Head of caudate nucleus (tissue), 42 donors: ENCODE data around the gene DUSP5.
"Not testable (repeated sequence)": the region's sequence is repeated elsewhere in the genome, so short reads cannot be mapped to it uniquely, and the experiment has no call there.

ENCODE experiments used
- DNase-seq, 42 donors: peaks; one replicate each; pipeline versions ENCODE4 v3.0.0 to v3.0.0-alpha.2; 2020 to 2021; ENCODE audit warnings: mixed read lengths in 7 of 42
- intact Hi-C: fragments of 100-400 bp; cut with DNase I; formaldehyde crosslinking; loops from one replicate; pipeline ENCODE4 v1.15.0; 2022

The DUSP5 gene, protein sequence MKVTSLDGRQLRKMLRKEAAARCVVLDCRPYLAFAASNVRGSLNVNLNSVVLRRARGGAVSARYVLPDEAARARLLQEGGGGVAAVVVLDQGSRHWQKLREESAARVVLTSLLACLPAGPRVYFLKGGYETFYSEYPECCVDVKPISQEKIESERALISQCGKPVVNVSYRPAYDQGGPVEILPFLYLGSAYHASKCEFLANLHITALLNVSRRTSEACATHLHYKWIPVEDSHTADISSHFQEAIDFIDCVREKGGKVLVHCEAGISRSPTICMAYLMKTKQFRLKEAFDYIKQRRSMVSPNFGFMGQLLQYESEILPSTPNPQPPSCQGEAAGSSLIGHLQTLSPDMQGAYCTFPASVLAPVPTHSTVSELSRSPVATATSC

DNA sequence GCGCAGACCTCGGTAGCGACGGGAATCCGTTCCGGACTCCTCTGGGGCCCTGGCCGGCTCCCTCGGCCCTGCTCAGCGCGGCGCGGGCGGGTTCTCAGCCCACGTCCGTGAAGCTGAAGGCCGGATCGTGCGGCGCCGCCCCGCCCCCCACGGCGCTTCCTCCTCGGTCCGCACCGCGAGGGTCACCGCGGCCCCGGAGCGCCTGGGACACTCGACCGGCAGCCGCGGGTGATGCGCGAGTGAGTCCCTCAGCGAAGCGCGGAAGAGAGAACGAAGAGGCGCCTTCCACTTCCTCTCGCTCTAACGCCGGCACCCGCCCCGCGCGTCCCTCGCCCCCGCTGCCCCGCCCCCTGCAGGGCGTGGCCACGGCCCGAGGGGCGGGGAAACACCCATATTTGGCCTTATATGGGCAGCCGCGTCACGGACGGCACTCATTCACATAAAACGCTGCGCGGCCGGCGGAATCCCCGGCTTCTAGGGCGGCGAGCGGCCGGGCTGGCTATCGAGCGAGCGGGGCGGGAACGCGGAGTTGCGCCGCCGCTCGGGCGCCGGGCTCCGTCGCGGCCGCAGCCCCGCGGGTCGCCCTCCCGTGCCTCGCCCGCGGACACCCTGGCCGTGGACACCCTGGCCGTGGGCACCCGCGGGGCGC is at the start of gene DUSP5:
DUSP5 (plus strand) TSS at position 470 of the 649 bp plus-strand sequence. CDS start 215 bp downstream, outside the sequence.
- intact Hi-C loops, result loop anchor here (5.0 kb wide), 1 partner anchor 135 kb away; no protein-coding TSS in a partner anchor
- peak; percentile 84 to 96 (median 92) for DNase-seq

- intact Hi-C loops, result no loop called here
- DNase-seq, result peak in 3 of 42 donors; percentile 2 to 13 (median 2)
Observed at GRCh38 chr10:110448682-110449418, 48.9 kb upstream of the DUSP5 start.

GRCh38 chr10:110455446-110455845 is 42.3 kb upstream of the DUSP5 start:
- intact Hi-C loops, result no loop called here

GRCh38 chr10:110456046-110456445 is 41.7 kb upstream of the DUSP5 start:
- DNase-seq, result peak in 1 of 42 donors; percentile 31
- intact Hi-C loops, result no loop called here

More at GRCh38 chr10:110455446-110455845, 42.3 kb upstream of the DUSP5 start:
- DNase-seq, result peak in 1 of 42 donors; percentile 4

DNA sequence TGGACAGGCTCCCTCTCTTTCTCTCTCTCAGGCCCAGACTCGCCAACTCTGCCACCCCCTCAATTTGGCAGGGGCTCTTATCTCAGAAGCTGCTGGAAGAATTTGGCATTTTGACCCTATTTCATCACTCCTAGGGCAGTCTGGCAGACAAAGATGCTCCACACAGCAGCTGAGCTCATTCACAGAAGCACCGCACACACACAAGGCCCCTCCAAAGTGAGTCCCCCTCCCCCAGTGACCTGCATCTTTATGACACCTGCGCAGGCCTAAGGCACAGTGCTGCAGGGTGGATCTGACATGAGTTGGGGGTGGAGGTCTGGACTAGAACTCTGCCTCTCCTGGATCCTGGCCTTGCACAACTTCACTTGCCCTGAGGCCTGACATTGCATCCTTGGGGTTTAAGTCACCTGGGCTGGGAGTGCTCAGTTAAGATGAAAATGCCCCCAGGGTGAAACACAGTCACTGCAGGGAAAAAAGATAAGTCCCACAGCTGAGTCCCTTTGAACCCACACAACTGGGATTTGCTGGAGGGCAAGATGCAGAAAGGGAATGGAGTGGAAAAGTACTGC is 41.1 kb upstream of the DUSP5 start:
- DNase-seq, result no peak
- intact Hi-C loops, result no loop called here

DNA sequence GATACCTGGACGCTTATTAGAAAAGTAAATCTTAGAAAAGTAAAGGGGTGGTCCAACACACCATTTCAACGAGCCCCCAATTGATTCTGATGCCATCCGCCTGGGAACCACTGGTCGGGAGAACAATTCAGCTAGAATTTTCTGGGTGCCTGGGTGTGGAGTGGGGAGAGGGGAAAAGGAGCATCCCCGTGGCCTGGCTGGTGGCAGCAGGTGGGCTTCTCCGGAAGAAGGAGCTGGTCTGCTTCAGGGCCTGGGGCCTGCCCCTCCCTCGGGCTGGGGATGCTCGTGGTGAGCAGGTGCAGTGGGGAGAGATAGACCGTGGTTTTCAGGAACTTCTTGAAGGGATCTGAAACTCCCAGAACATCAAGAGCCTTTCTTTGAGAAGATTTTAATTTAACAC is 39.9 kb upstream of the DUSP5 start:
- intact Hi-C loops, result no loop called here
- DNase-seq, result peak in 1 of 42 donors; percentile 17

GRCh38 chr10:110458266-110458920 is 39.3 kb upstream of the DUSP5 start:
- DNase-seq, result peak in 1 of 42 donors; percentile 18
- intact Hi-C loops, result no loop called here

DNA sequence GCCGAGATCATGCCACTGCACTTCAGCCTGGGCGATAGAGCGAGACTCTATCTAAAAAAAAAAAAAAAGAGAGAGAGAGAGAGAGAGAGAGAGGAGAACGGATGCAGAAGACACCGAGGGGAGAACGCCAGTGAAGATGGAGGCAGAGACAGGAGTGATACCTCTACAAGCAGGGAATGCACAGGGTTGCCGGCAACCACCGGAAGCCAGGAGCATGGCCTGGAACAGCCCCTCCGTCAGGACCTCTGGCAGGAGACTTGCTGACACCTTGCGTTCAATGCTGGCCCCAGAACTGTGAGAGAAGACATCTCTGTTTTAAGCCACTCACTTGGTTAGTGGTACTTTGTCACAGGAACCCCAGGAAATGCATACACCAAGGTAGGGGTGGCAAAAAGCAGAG is 38.1 kb upstream of the DUSP5 start:
- intact Hi-C loops, result no loop called here

GRCh38 chr10:110460111-110460809 is 37.4 kb upstream of the DUSP5 start:
- intact Hi-C loops, result no loop called here
- DNase-seq, result peak in 28 of 42 donors; percentile 10 to 69 (median 28)

More for the DNA sequence above, 38.1 kb upstream of the DUSP5 start:
- DNase-seq, result peak in 1 of 42 donors; percentile 16

DNA sequence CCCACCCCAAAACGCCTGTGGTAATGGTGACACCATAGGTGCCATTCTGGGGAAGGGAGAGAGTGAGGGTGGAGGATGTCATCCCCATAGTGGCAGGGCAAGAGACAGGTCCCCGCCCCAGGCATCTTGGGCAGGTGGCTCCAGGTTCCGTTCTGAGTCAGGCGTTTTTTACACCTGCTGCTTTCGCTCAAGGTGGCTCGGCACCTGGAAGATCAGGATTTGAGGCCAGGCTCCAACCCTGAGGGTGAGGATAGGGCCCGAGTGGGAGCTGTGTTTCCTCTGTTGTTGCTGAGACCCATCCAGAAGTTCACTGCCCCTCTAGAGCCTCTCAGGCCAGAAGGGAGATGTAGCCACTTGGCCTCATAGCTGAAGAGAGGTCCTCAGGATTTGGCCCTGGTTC is 36.6 kb upstream of the DUSP5 start:
- DNase-seq, result no peak
- intact Hi-C loops, result no loop called here

GRCh38 chr10:110461530-110461929 is 36.2 kb upstream of the DUSP5 start:
- intact Hi-C loops, result no loop called here

GRCh38 chr10:110462166-110463095 is 35.3 kb upstream of the DUSP5 start:
- peak in 2 of 42 donors; percentile 7 to 27 for DNase-seq
- intact Hi-C loops, result no loop called here

More at GRCh38 chr10:110461530-110461929, 36.2 kb upstream of the DUSP5 start:
- DNase-seq, result no peak

DNA sequence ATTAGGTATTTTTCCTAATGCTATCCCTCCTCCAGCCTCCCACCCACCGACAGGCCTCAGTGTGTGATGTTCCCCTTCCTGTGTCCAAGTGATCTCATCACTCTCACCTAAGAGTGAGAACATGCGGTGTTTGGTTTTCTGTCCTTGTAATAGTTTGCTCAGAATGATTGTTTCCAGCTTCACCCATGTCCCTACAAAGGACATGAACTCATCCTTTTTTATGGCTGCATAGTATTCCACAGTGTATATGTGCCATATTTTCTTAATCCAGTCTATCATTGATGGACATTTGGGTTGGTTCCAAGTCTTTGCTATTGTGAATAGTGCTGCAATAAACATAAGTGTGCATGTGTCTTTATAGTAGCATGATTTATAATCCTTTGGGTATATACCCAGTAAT is 29.4 kb upstream of the DUSP5 start:
- intact Hi-C loops, DNase-seq: not testable (repeated sequence)

DNA sequence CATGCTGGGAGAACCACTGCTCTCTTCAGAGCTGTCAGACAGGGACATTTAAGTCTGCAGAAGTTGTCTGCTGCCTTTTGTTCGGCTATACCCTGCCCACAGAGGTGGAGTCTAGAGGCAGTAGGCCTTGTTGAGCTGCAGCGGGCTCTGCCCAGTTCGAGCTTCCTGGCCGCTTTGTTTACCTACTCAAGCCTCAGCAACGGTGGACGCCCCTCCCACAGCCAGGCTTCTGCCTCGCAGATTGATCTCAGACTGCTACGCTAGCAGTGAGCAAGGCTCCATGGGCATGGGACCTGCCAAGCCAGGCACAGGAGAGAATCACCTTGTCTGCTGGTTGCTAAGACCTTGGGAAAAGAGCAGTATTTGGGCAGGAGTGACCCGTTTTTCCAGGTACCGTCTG is 27.2 kb upstream of the DUSP5 start:
- DNase-seq, intact Hi-C loops: not testable (repeated sequence)

DNA sequence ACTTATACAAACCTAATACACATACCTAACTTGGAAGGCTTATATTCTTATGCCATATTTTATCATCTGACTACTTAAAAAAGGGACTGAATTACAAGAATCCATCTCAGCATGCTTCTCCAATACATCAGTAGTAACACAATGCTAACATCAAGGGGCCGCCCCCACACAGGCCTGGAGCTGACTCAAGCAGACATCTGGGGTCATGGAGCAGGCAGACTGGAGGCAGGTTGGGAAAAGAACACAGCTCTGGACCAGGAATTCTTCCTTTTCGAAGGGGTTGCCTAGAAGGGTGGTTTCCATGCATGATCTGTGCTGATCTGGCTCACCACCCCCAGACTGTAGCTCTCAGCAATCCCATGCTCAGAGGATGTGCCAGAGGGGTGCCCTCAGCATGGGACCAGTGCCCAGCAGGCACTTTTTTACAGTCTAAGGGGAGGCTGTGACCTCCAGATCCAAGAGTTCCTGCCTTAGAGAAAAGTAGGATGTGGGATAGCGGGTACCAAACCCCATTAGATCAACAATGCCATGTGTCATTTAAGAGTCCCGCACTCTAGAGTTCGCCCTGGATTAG is 26.1 kb upstream of the DUSP5 start:
- peak in 31 of 42 donors; percentile 22 to 73 (median 47) for DNase-seq
- intact Hi-C loops, result no loop called here

- intact Hi-C loops, result no loop called here
Observed at GRCh38 chr10:110474017-110474416, 23.7 kb upstream of the DUSP5 start.

GRCh38 chr10:110474826-110475225 is 22.9 kb upstream of the DUSP5 start:
- no peak for DNase-seq
- intact Hi-C loops, result no loop called here

More at GRCh38 chr10:110474017-110474416, 23.7 kb upstream of the DUSP5 start:
- no peak for DNase-seq
